Right cardiac atrium (tissue), 5 donors: ENCODE results near the gene EVI5. TPM values are rescaled to one million over a fixed set of nuclear protein-coding genes. Genes with fewer than 3 reads are reported as not detected.
"Not testable (repeated sequence)": the region's sequence is repeated elsewhere in the genome, so short reads cannot be mapped to it uniquely, and the experiment has no call there.

Experiments used
- ATAC-seq, 2 donors: fragments of 200-7000 bp; cut with Tn5 transposase; one replicate each; pipeline versions ENCODE4 v1.8.0 to v1.9.1; 2020; ENCODE audit warnings: moderate library complexity in 2 of 2, mild to moderate bottlenecking in 1 of 2
- DNase-seq, 3 donors: peaks; one replicate each; pipeline ENCODE4 v3.0.0-alpha.2; 2020
- H3K27ac ChIP-seq: one replicate; pipeline ENCODE4 v1.5.1; 2013; ENCODE audit warnings: mild to moderate bottlenecking, low read length, control low read depth, moderate library complexity
- H3K27me3 ChIP-seq: one replicate; pipeline ENCODE4 v1.6.1; 2013; ENCODE audit not compliant: control insufficient read depth, insufficient read depth
- H3K4me1 ChIP-seq: one replicate; pipeline ENCODE4 v1.6.1; 2013; ENCODE audit warnings: low read length; ENCODE audit not compliant: control insufficient read depth, insufficient read depth
- H3K4me3 ChIP-seq: one replicate; pipeline ENCODE4 v1.5.1; 2013; ENCODE audit warnings: low read length, control low read depth
- H3K9me3 ChIP-seq: one replicate; pipeline ENCODE4 v1.6.1; 2013; ENCODE audit warnings: low read length; ENCODE audit not compliant: control insufficient read depth
- WGBS: extraction: QIAGEN DNeasy Blood & Tissue Kit; methylation state at CpG from one replicate; pipeline ENCODE4 v1.1.7; 2013; 5-methylcytosine and 5-hydroxymethylcytosine counted together
- intact Hi-C, 4 donors: fragments of 100-400 bp; cut with DNase I; formaldehyde crosslinking; loops; one replicate each; pipeline versions ENCODE4 v1.11.0 to v1.14.0; 2022 to 2023
- polyA plus RNA-seq: library from polyadenylated mRNA; stranded (reverse); fragments of 200-250 nt; gene quantifications from one replicate; pipeline ENCODE4 v1.2.3, GENCODE V29; 2013
- total RNA-seq, 4 donors: library from RNA; stranded (reverse); fragmentation: NEBNext Ultra II Directional; extraction: Animal tissue kit (Norgen Biotek cat#: 25700); gene quantifications; one replicate each; pipeline ENCODE4 v1.2.1, GENCODE V29; 2021
- donor health status: healthy with polysubstance abuse.
- donor health status: DM: no; HTN: yes; CAD: no.
- donor health status: DM: no; HTN: no; CAD: no.
- donor health status: DM: no; HTN: yes; CAD: no; lungs with severe emphysema.
- donor health status: DM: yes; HTN: yes; CAD: no.

EVI5 gene
- total and polyA plus RNA-seq, 5 donors: 5.9 to 58.1 (median 47.9) TPM

- Histone ChIP-seq H3K27me3 (no peaks in the 10 kb centered on the region), H3K27ac (no peak overlapping the region), H3K4me1 (peaks cover 4% of the 10 kb centered on the region), H3K4me3 (no peak overlapping the region), H3K9me3 (no peaks in the 10 kb centered on the region)
- 88% methylated on average over 3 of the region's 3 CpGs for WGBS
- peak in 1 of 2 donors; percentile 17 for ATAC-seq
- DNase-seq: no peak
- intact Hi-C loops: no loop called here
Measured at GRCh38 chr1:92748138-92748537, 36.8 kb downstream of the EVI5 start.

DNA sequence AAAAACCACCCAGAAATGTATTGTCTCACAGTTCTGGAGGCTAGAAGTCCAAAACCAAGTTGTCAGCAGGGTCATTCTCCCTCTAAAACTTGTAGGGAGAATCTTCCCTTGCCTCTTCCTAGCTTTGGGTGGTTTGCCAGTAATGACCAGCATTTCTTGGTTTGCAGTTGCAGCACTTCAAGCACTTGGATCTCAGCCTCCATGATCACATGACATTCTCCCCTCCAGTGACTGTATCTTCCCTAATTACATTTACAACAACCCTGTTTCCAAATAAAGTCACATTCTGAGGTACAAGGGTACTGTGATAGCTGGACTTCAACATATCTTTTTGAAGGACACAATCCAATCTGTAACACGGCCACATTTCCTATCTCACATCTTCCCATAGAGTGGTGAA, 37.2 kb downstream of the EVI5 start:
- Histone ChIP-seq H3K4me3 (no peak overlapping the region), H3K27ac (no peak overlapping the region), H3K27me3 (no peaks in the 10 kb centered on the region), H3K9me3 (no peaks in the 10 kb centered on the region), H3K4me1 (peaks cover 4% of the 10 kb centered on the region)
- 41% methylated on average over 1 of the region's 1 CpG for WGBS
- peak; percentile 26 to 32 for ATAC-seq
- intact Hi-C loops: no loop called here
- no peak for DNase-seq

DNA sequence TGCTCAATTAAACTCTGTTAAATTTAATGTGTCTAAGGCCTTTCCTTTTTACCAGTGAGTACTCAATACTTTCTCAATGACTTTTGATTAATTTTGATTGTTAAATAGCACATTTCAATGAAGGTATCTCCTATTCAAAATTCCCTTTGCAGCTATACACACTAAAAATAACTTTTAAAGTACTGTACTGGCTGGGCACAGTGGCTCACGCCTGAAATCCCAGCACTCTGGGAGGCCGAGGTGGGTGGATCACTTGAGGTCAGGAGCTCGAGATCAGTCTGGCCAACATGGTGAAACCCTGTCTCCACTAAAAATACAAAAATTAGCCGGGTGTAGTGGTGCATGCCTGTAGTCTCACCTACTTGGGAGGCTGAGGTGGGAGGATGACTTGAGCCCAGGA, 38.7 kb downstream of the EVI5 start:
- 78% methylated on average over 4 of the region's 4 CpGs for WGBS
- peak in 1 of 2 donors; percentile 35 for ATAC-seq
- H3K27ac ChIP-seq, H3K9me3 ChIP-seq, intact Hi-C loops, H3K4me1 ChIP-seq, H3K4me3 ChIP-seq, DNase-seq, H3K27me3 ChIP-seq: not testable (repeated sequence)

DNA sequence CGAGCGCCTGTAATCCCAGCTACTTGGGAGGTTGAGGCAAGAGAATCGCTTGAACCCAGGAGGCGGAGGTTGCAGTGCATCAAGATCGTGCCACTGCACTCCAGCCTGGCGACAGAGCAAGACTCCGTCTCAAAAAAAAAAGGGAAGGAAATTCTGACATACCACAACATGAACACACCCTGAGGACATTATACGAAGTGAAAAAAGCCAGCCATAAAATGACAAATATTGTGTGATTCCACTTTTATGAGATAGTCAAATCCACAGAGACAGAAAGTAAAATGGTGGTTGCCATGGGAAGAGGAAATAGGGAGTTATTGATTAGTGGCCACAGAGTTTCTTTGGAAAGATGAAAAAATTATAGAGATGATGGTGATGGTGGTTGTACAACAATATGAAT, 41.7 kb downstream of the EVI5 start:
- Histone ChIP-seq H3K4me1 (peaks cover 4% of the 10 kb centered on the region), H3K27ac (no peak overlapping the region), H3K4me3 (no peak overlapping the region), H3K27me3 (no peaks in the 10 kb centered on the region), H3K9me3 (no peaks in the 10 kb centered on the region)
- DNase-seq (no peak), ATAC-seq (no peak)
- 88% methylated on average over 8 of the region's 8 CpGs for WGBS
- intact Hi-C loops: no loop called here

DNA sequence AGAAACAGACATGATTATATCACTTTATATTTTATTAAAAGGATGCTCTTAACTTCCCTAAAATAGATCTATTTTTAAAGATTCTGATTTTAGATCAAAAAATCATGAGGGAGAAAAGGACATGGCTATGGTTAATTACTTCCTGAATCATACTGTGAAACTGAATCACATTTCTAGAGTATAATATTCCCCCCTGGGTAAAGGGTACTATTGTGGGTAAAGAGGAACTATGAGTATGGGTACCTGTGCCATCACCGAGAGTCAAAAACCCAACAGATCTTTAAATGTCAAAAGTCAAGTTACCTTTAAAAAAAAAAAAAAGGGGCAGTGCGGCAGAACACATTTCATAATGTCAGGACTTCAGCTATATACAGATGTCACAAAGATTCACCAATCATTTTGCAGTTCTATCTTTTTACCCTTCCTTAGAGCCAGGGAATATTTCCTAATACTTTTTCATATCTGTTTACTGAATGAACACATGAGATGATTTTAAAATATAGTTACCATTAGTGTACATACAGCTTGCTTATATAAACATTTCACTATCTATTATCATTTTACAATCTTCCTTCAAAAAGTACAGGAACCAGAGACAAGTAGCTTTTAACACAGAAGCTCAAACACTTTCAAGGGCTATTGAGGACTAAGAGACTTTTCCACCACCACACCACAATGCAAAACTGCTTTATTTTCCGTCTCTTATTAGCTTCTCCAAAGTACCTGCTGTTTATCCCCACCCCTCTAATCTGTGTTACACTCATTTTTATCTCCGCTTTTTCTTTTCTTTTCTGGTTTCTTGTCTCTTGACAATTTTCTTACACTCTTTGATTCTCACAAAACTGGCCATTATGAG, 45.0 kb downstream of the EVI5 start:
- Histone ChIP-seq H3K27me3 (no peaks in the 10 kb centered on the region), H3K27ac (no peak overlapping the region), H3K9me3 (no peaks in the 10 kb centered on the region), H3K4me3 (no peak overlapping the region), H3K4me1 (peaks cover 1% of the 10 kb centered on the region)
- intact Hi-C loops: no loop called here
- WGBS: 92% methylated on average over 4 of the region's 4 CpGs
- DNase-seq: no peak
- ATAC-seq: no peak

GRCh38 chr1:92736395-92736794, 48.5 kb downstream of the EVI5 start:
- WGBS: 68% methylated on average over 4 of the region's 4 CpGs

DNA sequence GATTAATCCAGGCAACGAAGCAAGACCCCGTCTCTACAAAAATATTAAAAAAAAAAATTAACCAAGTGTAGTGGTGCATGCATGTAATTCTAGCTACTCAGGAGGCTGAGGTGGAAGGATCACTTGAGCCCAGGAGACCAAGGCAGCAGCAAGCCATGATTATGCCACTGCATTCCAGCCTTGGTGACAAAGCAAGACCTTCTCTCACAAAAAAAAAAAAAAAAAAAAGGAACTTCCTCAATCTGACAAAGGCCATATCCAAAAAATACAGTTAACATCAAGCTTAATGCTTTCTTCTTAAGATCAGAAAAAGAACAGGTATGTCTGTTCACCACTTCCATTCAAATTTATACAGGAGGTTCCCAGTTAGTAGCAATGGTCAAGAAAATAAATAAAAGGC, 54.4 kb downstream of the EVI5 start:
- DNase-seq (no peak), ATAC-seq (no peak)
- Histone ChIP-seq H3K4me1 (no peaks in the 10 kb centered on the region), H3K27ac (no peak overlapping the region), H3K4me3 (no peak overlapping the region), H3K27me3 (no peaks in the 10 kb centered on the region), H3K9me3 (no peaks in the 10 kb centered on the region)
- WGBS: 99% methylated on average over 2 of the region's 2 CpGs
- intact Hi-C loops: no loop called here

More at GRCh38 chr1:92736395-92736794, 48.5 kb downstream of the EVI5 start:
- H3K27ac ChIP-seq: no peak overlapping the region
- H3K9me3 ChIP-seq: no peaks in the 10 kb centered on the region
- no peak overlapping the region for H3K4me3 ChIP-seq
- H3K4me1 ChIP-seq: peaks cover 1% of the 10 kb centered on the region
- no peak for DNase-seq
- intact Hi-C loops: no loop called here
- H3K27me3 ChIP-seq: no peaks in the 10 kb centered on the region
- no peak for ATAC-seq

DNA sequence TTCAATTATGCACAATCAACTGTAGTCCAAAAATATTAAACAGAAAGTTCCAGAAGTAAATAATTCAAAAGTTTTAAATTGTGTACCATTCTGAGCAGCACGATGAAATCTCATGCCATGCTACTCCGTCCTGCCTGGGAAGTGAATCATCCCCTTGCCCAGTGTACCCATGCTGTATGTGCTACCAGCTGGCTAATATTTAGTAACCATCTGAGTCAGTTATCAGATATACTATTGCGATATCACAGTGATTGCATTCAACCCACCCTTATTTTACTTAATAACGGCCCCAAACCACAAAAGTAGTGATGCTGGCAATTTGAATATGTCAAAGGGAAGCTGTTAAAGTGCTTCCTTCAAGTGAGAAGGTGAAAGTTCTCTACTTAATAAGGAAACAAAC, 56.2 kb downstream of the EVI5 start:
- intact Hi-C loops: no loop called here
- Histone ChIP-seq H3K27ac (no peak overlapping the region), H3K4me3 (no peak overlapping the region), H3K4me1 (no peaks in the 10 kb centered on the region), H3K9me3 (no peaks in the 10 kb centered on the region), H3K27me3 (no peaks in the 10 kb centered on the region)
- no peak for DNase-seq
- ATAC-seq: no peak
- 82% methylated on average over 4 of the region's 4 CpGs for WGBS

DNA sequence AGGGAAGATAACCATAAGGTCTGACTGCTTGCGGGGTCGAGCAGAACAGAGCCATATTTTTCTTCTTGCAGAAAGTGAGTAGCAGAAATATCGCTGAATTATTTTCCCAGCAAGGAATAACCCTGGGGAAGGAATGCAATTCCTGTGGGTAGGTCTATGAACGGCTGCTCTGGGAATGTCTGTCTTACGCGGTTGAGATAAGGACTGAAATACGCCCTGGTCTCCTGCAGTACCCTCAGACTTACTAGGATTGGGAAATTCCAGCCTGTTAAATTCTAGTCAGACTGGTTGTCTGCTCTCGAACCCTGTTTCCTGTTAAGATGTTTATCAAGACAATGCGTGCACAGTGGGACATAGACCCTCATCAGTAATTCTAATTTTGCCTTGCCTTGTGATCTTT, 61.2 kb downstream of the EVI5 start:
- intact Hi-C loops, DNase-seq, H3K4me1 ChIP-seq, ATAC-seq, H3K9me3 ChIP-seq, H3K27me3 ChIP-seq, H3K4me3 ChIP-seq, H3K27ac ChIP-seq: not testable (repeated sequence)
- 86% methylated on average over 9 of the region's 9 CpGs for WGBS

- Histone ChIP-seq H3K4me3 (no peak overlapping the region), H3K9me3 (no peaks in the 10 kb centered on the region), H3K4me1 (no peaks in the 10 kb centered on the region), H3K27ac (no peak overlapping the region), H3K27me3 (no peaks in the 10 kb centered on the region)
- intact Hi-C loops: no loop called here
- no peak for ATAC-seq
- DNase-seq: no peak
Measured at GRCh38 chr1:92721886-92722285, 63.0 kb downstream of the EVI5 start.

DNA sequence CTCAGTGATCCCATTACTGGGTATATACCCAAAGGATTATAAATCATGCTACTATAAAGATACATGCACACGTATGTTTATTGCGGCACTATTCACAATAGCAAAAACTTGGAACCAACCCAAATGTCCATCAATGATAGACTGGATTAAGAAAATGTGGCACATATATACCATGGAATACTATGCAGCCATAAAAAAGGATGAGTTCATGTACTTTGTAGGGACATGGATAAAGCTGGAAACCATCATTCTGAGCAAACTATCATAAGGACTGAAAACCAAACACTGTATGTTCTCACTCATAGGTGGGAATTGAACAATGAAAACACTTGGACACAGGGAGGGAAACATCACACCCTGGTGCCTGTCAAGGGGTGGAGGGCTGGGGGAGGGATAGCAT, 63.8 kb downstream of the EVI5 start:
- H3K4me1 ChIP-seq, ATAC-seq, H3K9me3 ChIP-seq, DNase-seq, H3K27ac ChIP-seq, H3K27me3 ChIP-seq, H3K4me3 ChIP-seq, intact Hi-C loops: not testable (repeated sequence)
- WGBS: 95% methylated on average over 2 of the region's 2 CpGs
